Parathyroid adenoma (tissue), 2 donors: ENCODE results near the gene GP5.

Experiments used
- H2AFZ ChIP-seq: fragments of 300-600 bp; sonication (generic); one replicate; pipeline ENCODE4 v1.7.0; 2017; ENCODE audit warnings: antibody characterized with exemption, mild to moderate bottlenecking
- H3K27ac ChIP-seq: fragments of 300-600 bp; sonication (generic); one replicate; pipeline ENCODE4 v1.7.0; 2017
- H3K27me3 ChIP-seq: fragments of 300-600 bp; sonication (generic); one replicate; pipeline ENCODE4 v1.7.0; 2017; ENCODE audit warnings: low read length; ENCODE audit not compliant: control insufficient read depth, insufficient read depth
- H3K36me3 ChIP-seq: fragments of 300-600 bp; sonication (generic); one replicate; pipeline ENCODE4 v1.7.0; 2017; ENCODE audit warnings: low read length; ENCODE audit not compliant: control insufficient read depth, insufficient read depth
- H3K4me1 ChIP-seq: fragments of 300-600 bp; sonication (generic); one replicate; pipeline ENCODE4 v1.7.0; 2017; ENCODE audit warnings: control low read depth
- H3K4me2 ChIP-seq: fragments of 300-600 bp; sonication (generic); one replicate; pipeline ENCODE4 v1.7.0; 2017; ENCODE audit warnings: low read length
- H3K4me3 ChIP-seq: fragments of 300-600 bp; sonication (generic); one replicate; pipeline ENCODE4 v1.7.0; 2017; ENCODE audit warnings: low read depth, low read length
- H3K79me2 ChIP-seq: fragments of 300-600 bp; sonication (generic); one replicate; pipeline ENCODE4 v1.7.0; 2017; ENCODE audit warnings: control low read depth
- H3K9ac ChIP-seq: fragments of 300-600 bp; sonication (generic); one replicate; pipeline ENCODE4 v1.7.0; 2017; ENCODE audit warnings: mild to moderate bottlenecking
- H3K9me3 ChIP-seq: fragments of 300-600 bp; sonication (generic); one replicate; pipeline ENCODE4 v1.7.0; 2017; ENCODE audit warnings: low read length; ENCODE audit not compliant: control insufficient read depth
- CTCF ChIP-seq: fragments of 300-600 bp; sonication (generic); IDR thresholded peaks from one replicate; pipeline ENCODE4 v1.7.0; 2017; ENCODE audit warnings: antibody characterized with exemption, mild to moderate bottlenecking
- donor health status: primary hyperparathyroidism.

The GP5 gene

GRCh38 chr3:194351080-194351672 is 47.9 kb downstream of the GP5 start, which contains the start of gene CPN2:
CPN2 (minus strand) TSS chr3:194351328; CDS start chr3:194342702, 8,626 bp downstream.
- Histone ChIP-seq H3K79me2 (no peaks in the 10 kb centered on the region), H2AFZ (no peak within 1 kb of the TSS), H3K4me1 (no peaks in the 10 kb centered on the region), H3K27ac (no peak within 1 kb of the TSS), H3K36me3 (no peaks in the 10 kb centered on the region), H3K9me3 (no peaks in the 10 kb centered on the region), H3K4me2 (no peak within 1 kb of the TSS), H3K9ac (no peak within 1 kb of the TSS), H3K27me3 (no peaks in the 10 kb centered on the region), H3K4me3 (no peak within 1 kb of the TSS)
- TF ChIP-seq CTCF, result no peak

- Histone ChIP-seq H3K9ac (no peak overlapping the region), H2AFZ (no peak overlapping the region), H3K36me3 (no peaks in the 10 kb centered on the region), H3K9me3 (no peaks in the 10 kb centered on the region), H3K79me2 (no peaks in the 10 kb centered on the region), H3K4me3 (no peak overlapping the region), H3K27me3 (no peaks in the 10 kb centered on the region), H3K4me2 (no peak overlapping the region), H3K27ac (no peak overlapping the region), H3K4me1 (no peaks in the 10 kb centered on the region)
- no peak for TF ChIP-seq CTCF
Measured at GRCh38 chr3:194350726-194351071, 48.4 kb downstream of the GP5 start.

- Histone ChIP-seq H3K4me2 (no peak overlapping the region), H2AFZ (no peak overlapping the region), H3K4me3 (no peak overlapping the region), H3K27ac (no peak overlapping the region), H3K9ac (no peak overlapping the region), H3K36me3 (no peaks in the 10 kb centered on the region), H3K4me1 (no peaks in the 10 kb centered on the region), H3K79me2 (no peaks in the 10 kb centered on the region), H3K27me3 (no peaks in the 10 kb centered on the region), H3K9me3 (no peaks in the 10 kb centered on the region)
- TF ChIP-seq CTCF, result no peak
Measured at GRCh38 chr3:194348354-194348753, 50.7 kb downstream of the GP5 start.

- Histone ChIP-seq H3K4me2 (no peak overlapping the region), H3K9ac (no peak overlapping the region), H3K4me1 (no peaks in the 10 kb centered on the region), H3K27me3 (no peaks in the 10 kb centered on the region), H3K36me3 (no peaks in the 10 kb centered on the region), H3K79me2 (no peaks in the 10 kb centered on the region), H3K4me3 (no peak overlapping the region), H3K9me3 (no peaks in the 10 kb centered on the region), H3K27ac (no peak overlapping the region), H2AFZ (no peak overlapping the region)
- TF ChIP-seq CTCF, result no peak
Measured at GRCh38 chr3:194346621-194347020, 52.4 kb downstream of the GP5 start.

GRCh38 chr3:194346035-194346434 is 53.0 kb downstream of the GP5 start:
- H3K27ac ChIP-seq, result no peak overlapping the region
- no peaks in the 10 kb centered on the region for H3K9me3 ChIP-seq
- no peaks in the 10 kb centered on the region for H3K79me2 ChIP-seq
- H3K9ac ChIP-seq, result no peak overlapping the region
- H3K4me3 ChIP-seq, result no peak overlapping the region
- H3K27me3 ChIP-seq, result no peaks in the 10 kb centered on the region
- H2AFZ ChIP-seq, result no peak overlapping the region
- no peaks in the 10 kb centered on the region for H3K4me1 ChIP-seq
- TF ChIP-seq CTCF, result no peak
- no peaks in the 10 kb centered on the region for H3K36me3 ChIP-seq
- no peak overlapping the region for H3K4me2 ChIP-seq
